GM23248 (cell line): ENCODE data around the gene WDR4.

Source experiments
- EZH2 ChIP-seq: fragments of 200-600 bp; sonication (generic); IDR thresholded peaks from 2 replicates; pipeline ENCODE4 v1.6.1; 2018; ENCODE audit warnings: antibody characterized with exemption, mild to moderate bottlenecking; ENCODE audit not compliant: insufficient read depth, poor library complexity, severe bottlenecking
- EZH2phosphoT487 ChIP-seq: fragments of 200-600 bp; sonication (generic); IDR thresholded peaks from 2 replicates; pipeline ENCODE4 v1.6.1; 2018; ENCODE audit warnings: antibody characterized with exemption, moderate library complexity, mild to moderate bottlenecking, low read depth; ENCODE audit not compliant: insufficient read depth

- TF ChIP-seq EZH2: no peak
- TF ChIP-seq EZH2phosphoT487: no peak
Observed at GRCh38 chr21:42837421-42838211, 41.7 kb downstream of the WDR4 start.
